Measurements from ENCODE around the gene TGM3.
A peak's percentile ranks its signal among the peaks of the same experiment; 100 is the strongest.

Gene TGM3

GRCh38 chr20:2293486-2293885, 2.3 kb upstream of the TGM3 start:
- no peaks in the 10 kb centered on the region for H3K27me3 ChIP-seq (ENCODE audit: insufficient read depth, poor library complexity, severe bottlenecking)
- TF ChIP-seq, protein P1, sequence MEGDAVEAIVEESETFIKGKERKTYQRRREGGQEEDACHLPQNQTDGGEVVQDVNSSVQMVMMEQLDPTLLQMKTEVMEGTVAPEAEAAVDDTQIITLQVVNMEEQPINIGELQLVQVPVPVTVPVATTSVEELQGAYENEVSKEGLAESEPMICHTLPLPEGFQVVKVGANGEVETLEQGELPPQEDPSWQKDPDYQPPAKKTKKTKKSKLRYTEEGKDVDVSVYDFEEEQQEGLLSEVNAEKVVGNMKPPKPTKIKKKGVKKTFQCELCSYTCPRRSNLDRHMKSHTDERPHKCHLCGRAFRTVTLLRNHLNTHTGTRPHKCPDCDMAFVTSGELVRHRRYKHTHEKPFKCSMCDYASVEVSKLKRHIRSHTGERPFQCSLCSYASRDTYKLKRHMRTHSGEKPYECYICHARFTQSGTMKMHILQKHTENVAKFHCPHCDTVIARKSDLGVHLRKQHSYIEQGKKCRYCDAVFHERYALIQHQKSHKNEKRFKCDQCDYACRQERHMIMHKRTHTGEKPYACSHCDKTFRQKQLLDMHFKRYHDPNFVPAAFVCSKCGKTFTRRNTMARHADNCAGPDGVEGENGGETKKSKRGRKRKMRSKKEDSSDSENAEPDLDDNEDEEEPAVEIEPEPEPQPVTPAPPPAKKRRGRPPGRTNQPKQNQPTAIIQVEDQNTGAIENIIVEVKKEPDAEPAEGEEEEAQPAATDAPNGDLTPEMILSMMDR (IDR thresholded peaks at IDR 0.05; ENCODE audit: insufficient read depth, low read length): no peak
- TF ChIP-seq SPI1 (IDR thresholded peaks at IDR 0.05; ENCODE audit: borderline replicate concordance, low read depth): no peak
- TF ChIP-seq POLR2AphosphoS5 (IDR thresholded peaks at IDR 0.05; ENCODE audit: low read depth): no peak
- TF ChIP-seq, protein P2, sequence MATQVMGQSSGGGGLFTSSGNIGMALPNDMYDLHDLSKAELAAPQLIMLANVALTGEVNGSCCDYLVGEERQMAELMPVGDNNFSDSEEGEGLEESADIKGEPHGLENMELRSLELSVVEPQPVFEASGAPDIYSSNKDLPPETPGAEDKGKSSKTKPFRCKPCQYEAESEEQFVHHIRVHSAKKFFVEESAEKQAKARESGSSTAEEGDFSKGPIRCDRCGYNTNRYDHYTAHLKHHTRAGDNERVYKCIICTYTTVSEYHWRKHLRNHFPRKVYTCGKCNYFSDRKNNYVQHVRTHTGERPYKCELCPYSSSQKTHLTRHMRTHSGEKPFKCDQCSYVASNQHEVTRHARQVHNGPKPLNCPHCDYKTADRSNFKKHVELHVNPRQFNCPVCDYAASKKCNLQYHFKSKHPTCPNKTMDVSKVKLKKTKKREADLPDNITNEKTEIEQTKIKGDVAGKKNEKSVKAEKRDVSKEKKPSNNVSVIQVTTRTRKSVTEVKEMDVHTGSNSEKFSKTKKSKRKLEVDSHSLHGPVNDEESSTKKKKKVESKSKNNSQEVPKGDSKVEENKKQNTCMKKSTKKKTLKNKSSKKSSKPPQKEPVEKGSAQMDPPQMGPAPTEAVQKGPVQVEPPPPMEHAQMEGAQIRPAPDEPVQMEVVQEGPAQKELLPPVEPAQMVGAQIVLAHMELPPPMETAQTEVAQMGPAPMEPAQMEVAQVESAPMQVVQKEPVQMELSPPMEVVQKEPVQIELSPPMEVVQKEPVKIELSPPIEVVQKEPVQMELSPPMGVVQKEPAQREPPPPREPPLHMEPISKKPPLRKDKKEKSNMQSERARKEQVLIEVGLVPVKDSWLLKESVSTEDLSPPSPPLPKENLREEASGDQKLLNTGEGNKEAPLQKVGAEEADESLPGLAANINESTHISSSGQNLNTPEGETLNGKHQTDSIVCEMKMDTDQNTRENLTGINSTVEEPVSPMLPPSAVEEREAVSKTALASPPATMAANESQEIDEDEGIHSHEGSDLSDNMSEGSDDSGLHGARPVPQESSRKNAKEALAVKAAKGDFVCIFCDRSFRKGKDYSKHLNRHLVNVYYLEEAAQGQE (IDR thresholded peaks at IDR 0.05; ENCODE audit: insufficient replicate concordance, low read depth): no peak
- TF ChIP-seq GABPA (IDR thresholded peaks at IDR 0.05; ENCODE audit: low read depth): no peak
- DNase-seq (ENCODE audit: low read depth in 1 of 2, low spot score in 1 of 2): no peak
- peak overlapping the region; percentile 67 for H3K27ac ChIP-seq (replicated peaks)
- H3K4me3 ChIP-seq (replicated peaks; ENCODE audit: insufficient read depth, low read length): no peak overlapping the region

DNA sequence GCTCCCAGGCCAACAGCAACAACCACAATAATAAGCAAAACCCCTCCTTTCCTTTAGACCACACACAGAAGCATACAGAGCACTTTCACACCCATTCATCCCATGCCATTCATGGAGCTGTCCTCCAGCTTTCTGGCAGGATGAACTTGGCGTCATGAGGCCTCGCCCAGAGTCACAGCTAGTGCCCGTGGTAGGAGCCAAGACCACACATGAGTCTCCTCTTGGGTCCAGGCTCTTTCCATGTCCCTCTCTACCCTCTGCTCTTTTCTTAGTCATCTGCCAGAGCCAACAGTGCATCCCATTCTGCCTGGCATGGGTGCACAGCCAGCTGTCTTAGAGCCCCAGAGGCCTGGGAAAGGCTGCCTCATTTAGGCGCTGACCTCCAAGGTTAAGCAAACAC, 1.8 kb upstream of the TGM3 start:
- no peak for DNase-seq (ENCODE audit: low read depth in 1 of 2, low spot score in 1 of 2)
- no peak overlapping the region for H3K4me3 ChIP-seq (replicated peaks; ENCODE audit: insufficient read depth, low read length)
- TF ChIP-seq, protein P1 (IDR thresholded peaks at IDR 0.05; ENCODE audit: insufficient read depth, low read length): no peak
- TF ChIP-seq GABPA (IDR thresholded peaks at IDR 0.05; ENCODE audit: low read depth): no peak
- TF ChIP-seq, protein P2 (IDR thresholded peaks at IDR 0.05; ENCODE audit: insufficient replicate concordance, low read depth): no peak
- TF ChIP-seq POLR2AphosphoS5 (IDR thresholded peaks at IDR 0.05; ENCODE audit: low read depth): no peak
- TF ChIP-seq SPI1 (IDR thresholded peaks at IDR 0.05; ENCODE audit: borderline replicate concordance, low read depth): no peak
- no peaks in the 10 kb centered on the region for H3K27me3 ChIP-seq (ENCODE audit: insufficient read depth, poor library complexity, severe bottlenecking)
- peak overlapping the region; percentile 67; the same call in 1 of the 2 replicates for H3K27ac ChIP-seq (replicated peaks)

DNA sequence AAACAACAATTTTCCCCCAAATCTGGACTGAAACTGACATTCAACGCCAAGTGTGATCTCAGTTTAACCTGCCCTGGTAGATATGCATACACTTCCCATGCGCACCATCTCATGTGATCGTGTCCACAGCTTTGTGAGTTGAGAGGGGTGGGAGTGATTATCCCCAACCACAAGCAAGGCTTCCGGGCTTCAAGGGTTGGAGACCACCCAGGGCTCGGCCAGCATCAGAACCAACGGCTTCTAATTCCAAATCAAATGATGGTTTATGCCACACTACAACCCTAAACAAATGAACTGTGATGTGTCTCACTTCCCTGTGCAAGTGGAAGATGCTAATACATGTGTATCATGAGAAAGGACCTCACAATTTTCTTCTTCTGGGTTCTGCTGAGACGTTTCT, 515 bp upstream of the TGM3 start:
- Histone ChIP-seq H3K27ac (replicated peaks) (no peak overlapping the region), H3K27me3 (ENCODE audit: insufficient read depth, poor library complexity, severe bottlenecking) (no peaks in the 10 kb centered on the region), H3K4me3 (replicated peaks; ENCODE audit: insufficient read depth, low read length) (no peak overlapping the region)
- no peak for DNase-seq (ENCODE audit: low read depth in 1 of 2, low spot score in 1 of 2)
- no peak for TF ChIP-seq SPI1 (IDR thresholded peaks at IDR 0.05; ENCODE audit: borderline replicate concordance, low read depth)
- no peak for TF ChIP-seq POLR2AphosphoS5 (IDR thresholded peaks at IDR 0.05; ENCODE audit: low read depth)
- TF ChIP-seq, protein P2 (IDR thresholded peaks at IDR 0.05; ENCODE audit: insufficient replicate concordance, low read depth): no peak
- no peak for TF ChIP-seq GABPA (IDR thresholded peaks at IDR 0.05; ENCODE audit: low read depth)
- TF ChIP-seq, protein P1 (IDR thresholded peaks at IDR 0.05; ENCODE audit: insufficient read depth, low read length): no peak
